Middle frontal gyrus (tissue), 1 donor: Measurements from ENCODE around the gene LAMA3.

ENCODE experiments used
- DNase-seq: peaks from one replicate; pipeline ENCODE4 v3.0.0-alpha.2; 2015; ENCODE audit warnings: low spot score; ENCODE audit errors: extremely low spot score

Gene LAMA3

DNA sequence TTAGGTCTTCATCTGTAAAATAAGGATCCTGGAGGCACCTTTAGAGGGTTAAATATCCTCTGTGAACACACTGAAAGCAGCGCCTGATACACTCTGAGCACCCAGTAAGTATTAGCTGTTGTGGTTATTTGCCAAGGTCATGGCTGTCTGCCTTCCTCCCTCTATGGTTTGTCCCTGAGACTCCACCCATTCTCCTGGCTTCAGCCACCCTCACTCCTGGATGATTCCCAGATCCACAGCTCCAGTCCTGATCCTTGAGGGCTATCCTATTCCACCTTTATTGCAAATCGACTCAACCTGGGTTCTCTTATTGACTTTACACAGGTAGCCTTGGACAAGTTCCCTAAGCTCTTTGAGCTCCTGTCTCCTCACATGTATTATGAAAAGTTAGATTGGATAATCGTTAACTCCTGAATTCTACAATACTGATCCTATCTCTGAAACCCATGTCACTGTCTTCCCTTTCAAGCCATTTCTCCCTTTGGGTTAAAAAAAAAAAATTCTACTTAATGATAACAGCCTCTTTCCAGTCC is 162.3 kb downstream of the LAMA3 start:
- DNase-seq: no peak

DNA sequence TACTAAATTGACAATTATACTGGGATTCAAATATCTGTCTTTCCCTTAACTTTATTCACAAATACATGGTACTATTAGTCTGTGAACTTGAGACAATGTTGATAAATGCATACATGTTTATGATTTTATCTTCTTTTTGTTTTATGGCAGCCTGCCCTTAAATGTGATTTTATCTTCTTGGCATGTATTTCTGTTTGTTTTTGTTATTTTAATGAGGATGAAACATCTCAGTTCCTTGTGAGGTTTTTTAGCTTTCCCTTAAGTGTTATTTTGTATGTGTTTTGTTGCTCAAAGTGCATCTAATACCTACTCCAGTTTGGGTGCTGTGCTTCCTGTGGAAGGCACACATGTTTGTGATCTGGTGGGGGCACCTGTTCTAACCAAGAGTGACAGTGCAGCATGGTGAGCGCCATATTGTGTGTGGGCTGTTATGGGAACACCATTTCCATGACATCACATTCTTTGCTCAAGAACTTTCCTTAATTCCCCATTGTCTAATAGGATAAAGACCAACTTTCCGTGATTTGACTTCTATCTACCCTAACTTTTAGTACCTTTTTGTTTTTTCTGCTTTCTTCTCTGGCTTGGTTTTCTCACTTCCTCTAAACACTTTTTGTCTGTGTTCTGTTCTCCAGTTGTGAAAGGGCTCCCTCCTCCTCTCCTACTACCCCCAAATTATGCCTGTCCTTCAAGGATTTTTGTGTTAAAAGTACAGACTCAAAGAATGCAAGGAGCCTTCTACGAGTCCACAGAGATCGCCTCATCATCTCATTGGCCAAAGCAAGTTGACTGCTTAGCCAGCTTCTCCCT is 163.2 kb downstream of the LAMA3 start:
- DNase-seq: no peak

DNA sequence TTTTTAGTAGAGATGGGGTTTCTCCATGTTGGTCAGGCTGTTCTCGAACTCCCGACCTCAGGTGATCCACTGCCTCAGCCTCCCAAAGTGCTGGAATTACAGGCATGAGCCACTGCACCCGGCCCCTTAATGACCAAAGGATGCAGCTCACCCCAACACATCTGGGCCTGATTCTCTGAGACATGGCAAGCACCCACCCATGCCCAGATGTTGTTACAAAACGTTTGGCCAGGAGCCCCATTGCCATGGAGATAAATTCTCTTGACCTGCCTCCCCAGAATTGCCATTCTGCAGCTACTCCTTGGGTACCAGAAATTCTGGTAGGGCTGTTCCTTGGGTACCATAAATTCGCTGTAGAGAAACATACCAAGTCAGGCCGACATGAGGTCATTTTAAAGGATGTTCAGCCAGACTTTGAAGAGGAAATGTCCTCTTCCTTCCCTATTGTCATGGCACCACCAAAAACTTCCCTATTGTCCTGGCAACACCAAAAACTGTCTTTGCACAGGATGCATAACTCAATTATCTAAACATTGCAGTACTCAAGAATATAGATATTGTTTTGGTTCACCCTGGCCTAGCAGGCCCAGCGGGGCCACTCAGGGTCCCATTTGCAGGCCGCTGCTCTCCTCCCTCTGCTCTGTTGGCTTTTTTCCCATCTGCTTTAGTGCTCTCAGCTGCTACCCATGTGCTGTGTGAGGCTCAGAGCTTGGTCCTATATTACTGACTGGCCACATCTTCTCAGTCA is 164.4 kb downstream of the LAMA3 start:
- no peak for DNase-seq

DNA sequence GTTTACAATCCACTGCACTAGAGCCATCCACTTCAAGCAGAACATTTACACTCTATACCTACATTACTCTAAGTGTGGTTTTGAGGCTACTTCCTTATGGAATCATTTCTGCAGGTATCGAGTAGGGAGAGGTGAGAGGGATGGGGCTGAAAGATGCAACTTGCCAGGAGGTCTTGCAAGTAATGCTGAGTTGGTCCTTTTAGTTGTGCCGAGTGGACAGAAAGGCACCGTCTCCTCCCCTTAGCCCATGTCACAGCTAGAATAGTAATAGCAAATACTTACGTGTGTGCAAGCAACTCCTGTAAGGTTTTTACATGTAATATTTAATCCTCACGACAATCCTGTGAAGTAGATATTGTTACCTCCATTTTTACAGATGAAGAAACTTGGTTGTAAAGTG is 166.5 kb downstream of the LAMA3 start:
- DNase-seq: no peak

DNA sequence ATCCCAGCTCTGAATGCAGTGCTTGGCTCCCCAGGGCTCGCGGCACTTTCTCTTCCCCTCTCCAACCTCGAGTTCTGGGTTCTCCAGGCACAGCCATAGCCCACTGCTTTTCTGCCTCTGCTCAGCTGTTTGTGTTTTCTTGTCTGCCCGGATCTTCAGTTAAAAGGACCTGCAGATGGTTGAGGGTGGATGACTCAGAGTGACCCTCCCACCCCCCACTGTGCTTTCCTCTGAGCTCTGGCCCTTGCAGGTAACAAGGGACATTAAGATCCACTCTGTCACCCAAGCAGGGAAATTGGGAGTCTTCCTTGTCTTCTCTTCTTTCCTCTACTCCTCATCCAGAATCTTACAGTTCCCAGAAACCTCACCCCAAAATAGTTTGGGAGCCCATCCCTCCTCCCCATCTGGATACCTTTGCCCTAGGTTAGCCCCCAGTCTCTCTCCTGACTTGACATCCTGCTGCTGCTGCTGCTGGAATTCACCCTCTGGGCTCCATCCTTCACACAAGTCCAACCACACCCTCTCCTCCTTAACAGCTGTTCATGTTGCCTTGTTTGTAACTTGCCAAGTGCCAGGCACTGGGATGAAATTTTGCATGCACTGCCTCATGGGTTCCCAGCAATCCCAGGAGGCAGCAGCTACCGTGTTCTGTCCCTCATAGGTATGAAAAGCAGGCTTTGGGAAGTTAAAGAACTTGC is 167.4 kb downstream of the LAMA3 start:
- DNase-seq: no peak

DNA sequence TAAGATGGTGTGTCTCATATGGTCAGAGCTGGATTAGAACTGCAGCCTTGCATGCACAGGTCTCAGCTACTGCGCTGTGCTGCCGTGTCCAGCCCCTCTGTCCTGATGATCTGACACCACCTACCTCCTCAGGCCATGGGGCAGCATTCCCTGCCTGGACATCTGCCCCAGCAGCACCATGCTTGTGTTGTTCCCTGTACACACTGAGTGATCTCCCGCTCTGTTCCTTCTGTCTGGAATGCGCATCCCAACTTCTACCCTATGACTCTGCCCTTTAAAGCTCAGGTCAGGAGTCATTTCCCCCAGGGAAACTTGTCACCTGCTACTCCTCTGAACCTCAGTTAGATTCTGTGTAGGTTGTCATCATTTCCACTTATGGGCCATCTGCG is 167.9 kb downstream of the LAMA3 start:
- DNase-seq: no peak

DNA sequence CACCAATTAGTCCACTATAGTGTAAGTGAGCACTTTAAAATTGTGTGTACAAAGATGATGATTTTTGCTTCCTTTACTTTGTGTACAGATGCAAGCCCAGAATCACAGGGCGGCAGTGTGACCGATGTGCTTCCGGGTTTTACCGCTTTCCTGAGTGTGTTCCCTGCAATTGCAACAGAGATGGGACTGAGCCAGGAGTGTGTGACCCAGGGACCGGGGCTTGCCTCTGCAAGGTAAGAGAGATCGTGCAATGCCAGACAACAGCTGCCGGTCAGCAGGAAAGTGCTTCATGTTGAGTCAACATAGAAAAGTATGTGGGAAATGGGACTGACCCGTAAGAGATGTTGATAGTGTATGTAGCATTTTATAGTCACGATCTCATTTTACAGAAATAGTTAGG is 168.5 kb downstream of the LAMA3 start:
- no peak for DNase-seq

DNA sequence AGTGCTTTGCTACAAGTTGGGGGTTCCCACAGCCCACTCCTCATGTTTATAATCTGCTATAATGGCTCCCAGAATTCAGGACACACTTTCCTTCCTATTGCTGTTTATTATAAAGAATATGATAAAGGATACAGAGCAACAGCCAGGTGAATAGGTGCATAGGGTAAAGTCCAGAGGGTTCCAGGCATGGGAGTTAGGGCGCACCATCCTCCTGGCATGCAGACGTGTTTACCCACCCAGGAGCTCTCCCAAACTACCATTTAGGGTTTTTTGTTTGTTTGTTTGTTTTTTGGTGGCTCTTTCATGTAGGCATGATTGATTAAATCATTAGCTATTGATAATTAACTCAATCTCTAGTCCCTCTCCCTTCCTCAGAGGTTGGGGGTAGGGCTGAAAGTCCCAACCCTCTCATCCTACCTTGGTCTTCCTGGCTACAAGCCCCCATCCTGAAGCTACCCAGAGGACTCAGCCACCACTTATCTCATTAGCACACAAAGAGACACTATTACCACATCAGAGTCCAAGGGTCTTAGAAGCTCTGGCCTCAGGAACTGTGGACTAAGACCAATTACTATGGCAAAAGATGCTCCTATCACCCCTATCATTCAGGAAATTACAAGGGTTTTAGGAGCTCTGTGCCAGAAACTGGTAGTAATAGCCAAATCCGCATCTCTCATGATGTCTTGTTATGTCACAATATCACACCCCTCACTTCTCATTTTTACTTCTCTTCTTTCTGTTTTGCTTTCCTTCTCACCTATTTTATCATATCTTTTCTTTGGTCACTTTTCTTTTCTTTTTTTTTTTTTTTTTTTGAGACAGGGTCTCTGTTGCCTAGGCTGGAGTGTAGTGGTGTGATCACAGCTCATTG is 170.4 kb downstream of the LAMA3 start:
- no peak for DNase-seq

DNA sequence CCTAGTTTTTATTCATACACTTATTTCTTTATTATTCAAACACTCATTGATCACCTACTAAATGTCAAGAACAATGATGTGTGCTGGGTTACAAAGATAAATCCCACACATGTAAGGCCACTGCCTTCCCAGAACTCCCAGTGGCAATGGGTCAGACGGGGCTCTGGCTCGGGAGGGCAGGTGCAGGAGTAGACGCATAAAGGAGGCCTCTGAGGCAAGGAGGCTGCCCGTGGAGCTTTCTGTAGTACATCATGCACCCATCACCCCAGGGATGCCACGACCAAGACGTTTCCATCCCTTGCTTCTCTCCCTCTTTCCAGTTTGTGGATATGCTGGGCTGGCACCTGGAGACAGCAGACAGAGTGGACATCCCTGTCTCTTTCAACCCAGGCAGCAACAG is 172.1 kb downstream of the LAMA3 start:
- DNase-seq: no peak

DNA sequence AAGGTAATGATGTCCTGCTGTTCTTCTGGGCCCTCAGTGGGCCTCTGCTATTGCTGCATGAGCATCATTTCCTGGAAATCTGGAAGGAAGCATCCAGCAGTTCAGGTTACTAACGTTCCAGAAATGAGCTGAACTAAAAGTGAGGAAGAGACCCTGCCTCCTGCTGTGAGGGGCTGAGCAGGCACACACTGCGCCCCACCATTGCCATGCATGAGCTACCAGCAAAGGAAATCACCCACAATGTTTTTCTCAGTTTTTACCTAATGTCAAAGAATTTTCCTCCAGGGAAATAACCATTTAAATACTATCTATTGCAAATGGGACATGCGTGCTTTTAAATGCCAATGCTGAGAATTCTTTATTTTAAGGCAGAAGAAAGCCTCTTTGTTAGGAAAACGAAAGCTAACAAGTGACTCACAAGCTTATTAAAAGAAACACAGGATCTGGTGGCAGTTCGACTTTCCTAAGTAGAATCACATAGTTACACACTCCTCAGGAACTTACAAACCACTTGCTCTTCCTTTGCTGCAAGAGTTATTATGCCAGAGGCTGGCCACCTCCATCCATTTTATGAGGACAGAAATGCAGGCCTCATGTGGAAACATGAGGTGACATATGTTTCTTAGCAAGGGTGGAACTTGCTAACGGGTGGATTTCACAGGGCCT is 172.7 kb downstream of the LAMA3 start:
- no peak for DNase-seq

DNA sequence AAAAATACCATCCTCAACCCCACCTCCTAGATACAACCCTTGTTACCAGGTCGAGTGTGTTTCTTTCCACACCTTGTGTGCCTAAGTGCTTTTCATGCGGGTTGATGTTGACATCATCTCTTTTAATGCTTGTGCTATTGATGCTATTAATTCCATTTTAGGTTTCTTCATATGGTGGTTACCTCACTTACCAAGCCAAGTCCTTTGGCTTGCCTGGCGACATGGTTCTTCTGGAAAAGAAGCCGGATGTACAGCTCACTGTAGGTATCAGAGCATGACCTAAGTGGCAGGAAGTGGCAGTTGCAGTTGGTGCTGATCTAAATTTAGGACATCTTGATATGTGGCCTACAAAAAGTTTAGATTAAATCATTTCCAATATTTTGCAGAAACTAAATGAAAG is 175.4 kb downstream of the LAMA3 start:
- no peak for DNase-seq

DNA sequence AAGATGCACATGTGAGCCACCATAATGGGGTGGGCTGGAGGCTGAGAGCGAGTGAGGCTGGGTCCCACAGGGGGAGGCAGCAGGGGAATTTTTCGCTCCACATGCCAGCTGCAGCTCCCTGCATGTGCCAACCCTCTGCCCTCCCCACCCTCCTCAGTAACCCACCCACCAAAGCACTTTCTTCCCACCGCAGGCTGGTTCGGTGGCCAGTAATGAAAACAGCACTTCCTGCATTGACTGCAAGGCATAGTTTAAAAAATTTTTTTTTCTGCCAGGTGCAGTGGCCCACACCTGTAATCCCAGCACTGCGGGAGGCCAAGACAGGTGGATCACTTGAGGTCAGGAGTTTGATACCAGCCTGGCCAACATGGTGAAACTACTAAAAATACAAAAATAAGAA is 177.8 kb downstream of the LAMA3 start:
- no peak for DNase-seq

DNA sequence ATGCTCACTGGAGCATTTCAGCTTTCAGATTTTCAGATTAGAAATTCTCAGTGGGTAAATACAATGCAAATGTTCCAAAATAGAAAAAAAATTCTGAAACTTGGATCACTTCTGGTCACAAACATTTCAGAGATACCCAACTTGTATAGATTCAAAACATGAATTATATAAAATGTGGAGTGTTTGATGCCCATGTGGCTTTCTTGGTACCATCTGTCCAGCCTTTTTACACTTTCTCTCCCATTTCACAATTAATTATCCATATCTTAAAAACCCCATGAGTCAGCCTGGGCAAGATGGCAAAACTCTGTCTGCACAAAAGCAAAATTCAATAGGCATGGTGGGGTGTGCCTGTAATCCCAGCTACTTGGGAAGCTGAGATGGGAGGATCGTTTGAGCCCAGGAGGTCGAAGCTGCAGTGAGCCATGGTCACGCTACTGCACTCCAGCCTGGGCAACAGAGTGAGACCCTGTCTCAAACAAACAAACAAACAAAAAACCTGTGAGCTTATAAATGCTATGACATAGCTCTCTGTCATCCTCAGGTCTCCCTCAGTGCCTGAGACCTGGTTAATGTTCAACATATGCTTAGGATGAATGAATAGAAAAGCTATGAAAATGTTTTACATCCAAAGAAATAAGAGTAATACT is 179.0 kb downstream of the LAMA3 start:
- no peak for DNase-seq

DNA sequence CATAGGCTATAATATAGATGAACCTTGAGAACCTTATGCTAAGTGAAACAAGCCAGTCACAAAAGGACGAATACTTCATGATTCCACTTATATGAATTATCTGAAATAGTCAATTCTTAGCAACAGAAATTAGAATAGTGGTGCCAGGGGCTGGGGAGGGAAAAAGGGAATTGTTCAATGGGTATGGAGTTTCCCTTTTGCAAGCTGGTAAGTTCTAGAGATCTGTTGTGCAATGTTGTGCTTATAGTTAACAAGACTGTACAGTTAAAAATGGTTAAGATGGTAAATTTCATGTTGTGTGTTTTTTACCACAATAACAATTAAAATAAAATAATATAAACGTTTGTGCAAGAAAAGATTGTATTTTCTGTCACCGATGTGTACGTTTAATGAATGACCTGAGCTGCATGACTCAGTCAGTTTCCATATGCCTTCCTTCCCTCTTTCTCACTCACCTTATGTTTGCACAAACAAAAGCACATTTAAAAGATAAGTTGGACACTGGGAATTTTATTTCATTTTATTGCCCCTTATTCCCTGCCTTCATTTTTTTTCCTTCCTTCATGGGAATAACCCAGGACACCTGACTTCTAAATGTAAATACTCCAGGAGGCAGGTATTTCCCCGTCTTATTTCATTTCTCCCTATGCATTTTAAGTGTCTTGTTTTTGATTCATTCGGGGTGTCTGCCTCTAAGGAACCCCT is 181.6 kb downstream of the LAMA3 start:
- DNase-seq: no peak

DNA sequence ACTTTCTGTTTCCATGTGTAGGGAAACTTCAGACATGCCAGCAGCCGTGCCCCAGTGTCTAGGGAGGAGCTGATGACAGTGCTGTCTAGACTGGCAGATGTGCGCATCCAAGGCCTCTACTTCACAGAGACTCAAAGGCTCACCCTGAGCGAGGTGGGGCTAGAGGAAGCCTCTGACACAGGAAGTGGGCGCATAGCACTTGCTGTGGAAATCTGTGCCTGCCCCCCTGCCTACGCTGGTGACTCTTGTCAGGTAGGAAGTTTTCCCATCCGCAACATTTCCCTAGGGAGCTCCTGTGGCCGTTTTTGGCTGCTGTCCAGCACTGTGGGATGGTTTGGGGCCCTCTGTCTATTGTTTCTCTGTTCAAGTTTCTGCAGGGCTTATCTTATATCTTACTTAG is 182.2 kb downstream of the LAMA3 start:
- DNase-seq: no peak

DNA sequence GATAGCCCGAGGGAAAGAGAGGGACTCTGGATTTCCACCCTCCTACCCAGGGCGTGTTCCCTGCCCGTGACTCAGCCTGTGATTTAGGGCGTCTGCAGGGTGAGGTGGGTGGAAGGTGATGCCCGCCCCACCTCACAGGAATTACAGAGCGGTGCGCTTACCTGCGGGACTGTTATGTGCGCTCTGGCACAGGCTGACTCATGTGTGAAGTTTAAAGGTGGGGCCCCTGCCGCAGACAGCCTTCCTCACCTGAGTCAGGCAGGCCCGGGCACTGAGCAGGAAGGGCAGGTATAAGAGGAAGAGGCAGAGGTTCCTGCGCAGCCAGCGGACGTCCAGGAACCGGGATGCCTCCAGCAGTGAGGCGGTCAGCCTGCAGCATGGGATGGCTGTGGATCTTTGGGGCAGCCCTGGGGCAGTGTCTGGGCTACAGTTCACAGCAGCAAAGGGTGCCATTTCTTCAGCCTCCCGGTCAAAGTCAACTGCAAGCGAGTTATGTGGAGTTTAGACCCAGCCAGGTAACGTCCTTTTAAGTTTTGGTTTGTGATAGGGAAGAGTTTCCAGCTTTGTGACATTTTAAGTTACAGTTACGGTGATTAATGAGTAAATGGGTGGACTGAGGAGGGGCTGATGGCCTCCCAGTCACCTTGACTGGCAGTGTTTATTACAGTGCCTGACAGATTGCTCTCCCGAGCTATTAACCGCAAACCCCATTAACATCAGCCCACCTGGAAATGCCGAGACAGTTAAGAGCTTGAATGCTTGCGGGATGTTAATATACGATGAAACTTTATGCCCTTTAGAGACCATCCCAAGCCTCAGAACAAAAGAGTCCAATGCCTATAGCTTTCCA is 183.7 kb downstream of the LAMA3 start:
- no peak for DNase-seq

DNA sequence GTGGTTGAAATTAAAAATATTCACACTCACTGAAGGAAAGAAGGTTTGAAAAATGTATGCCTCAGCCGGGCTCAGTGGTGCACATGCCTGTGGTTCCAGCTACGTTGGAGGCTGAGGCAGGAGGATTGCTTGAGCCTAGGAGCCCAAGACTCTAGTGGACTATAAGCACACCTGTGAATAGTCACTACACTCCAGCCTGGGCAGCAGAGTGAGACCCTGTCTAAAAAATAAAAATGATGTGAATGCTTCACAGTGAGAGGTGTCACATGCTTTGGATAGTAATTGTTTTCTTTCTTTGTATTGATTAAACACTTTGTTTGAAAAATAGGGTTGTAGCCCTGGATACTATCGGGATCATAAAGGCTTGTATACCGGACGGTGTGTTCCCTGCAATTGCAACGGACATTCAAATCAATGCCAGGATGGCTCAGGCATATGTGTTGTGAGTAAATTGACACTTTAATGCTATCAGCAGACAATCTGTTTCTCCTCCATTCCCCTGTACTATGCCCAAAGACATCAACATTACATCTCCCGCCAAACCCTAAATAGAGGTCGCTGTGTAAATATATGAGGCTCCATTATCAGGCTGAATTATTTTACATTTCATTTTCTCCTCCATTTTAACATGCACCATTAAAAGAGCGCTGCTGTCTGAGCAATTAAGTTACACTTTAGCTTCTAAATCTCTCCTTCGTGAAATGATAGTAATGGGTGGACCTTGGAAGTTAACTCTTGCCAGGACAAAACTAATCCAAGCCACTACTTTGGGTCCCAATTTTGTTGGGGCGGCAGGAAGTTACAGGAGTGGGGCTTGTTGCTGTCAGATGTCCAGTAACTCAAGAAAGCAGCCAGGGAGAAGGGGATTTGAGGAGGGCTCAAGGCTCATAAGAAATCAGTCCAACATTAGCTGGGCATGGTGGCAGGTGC is 187.0 kb downstream of the LAMA3 start:
- no peak for DNase-seq
